HG02610 (cell line): Measurements from ENCODE around the gene TNS2.
"Not testable (repeated sequence)": the region's sequence is repeated elsewhere in the genome, so short reads cannot be mapped to it uniquely, and the experiment has no call there.

Experiments used
- ATAC-seq: cut with Tn5 transposase; IDR thresholded peaks from one replicate; pipeline ENCODE4 v1.9.1; 2021; ENCODE audit warnings: mild to moderate bottlenecking, moderate library complexity; ENCODE audit not compliant: unreplicated experiment

The TNS2 gene

GRCh38 chr12:53107122-53107521 lies 57.3 kb downstream of the TNS2 start:
- no peak for ATAC-seq

- not testable (repeated sequence) for ATAC-seq
These were observed 62.6 kb downstream of the TNS2 start for GRCh38 chr12:53112431-53112830.

GRCh38 chr12:53113136-53113705 lies 63.4 kb downstream of the TNS2 start:
- ATAC-seq: no peak

GRCh38 chr12:53113951-53114350 lies 64.1 kb downstream of the TNS2 start:
- ATAC-seq: no peak
